GM08714 (cell line): Measurements from ENCODE around the gene TSPAN32.
"Not testable (repeated sequence)": the region's sequence is repeated elsewhere in the genome, so short reads cannot be mapped to it uniquely, and the experiment has no call there.

Source experiments
- H3K4me3 ChIP-seq: fragments of 200-500 bp; sonication (Bioruptor generic); 2 replicates; pipeline ENCODE4 v1.5.1; 2014; ENCODE audit warnings: mild to moderate bottlenecking, low read length, inconsistent platforms
- ZNF274 ChIP-seq: IDR thresholded peaks from 2 replicates; pipeline ENCODE4 v1.6.1; 2012; ENCODE audit warnings: mild to moderate bottlenecking, low read depth, low read length

Gene TSPAN32

DNA sequence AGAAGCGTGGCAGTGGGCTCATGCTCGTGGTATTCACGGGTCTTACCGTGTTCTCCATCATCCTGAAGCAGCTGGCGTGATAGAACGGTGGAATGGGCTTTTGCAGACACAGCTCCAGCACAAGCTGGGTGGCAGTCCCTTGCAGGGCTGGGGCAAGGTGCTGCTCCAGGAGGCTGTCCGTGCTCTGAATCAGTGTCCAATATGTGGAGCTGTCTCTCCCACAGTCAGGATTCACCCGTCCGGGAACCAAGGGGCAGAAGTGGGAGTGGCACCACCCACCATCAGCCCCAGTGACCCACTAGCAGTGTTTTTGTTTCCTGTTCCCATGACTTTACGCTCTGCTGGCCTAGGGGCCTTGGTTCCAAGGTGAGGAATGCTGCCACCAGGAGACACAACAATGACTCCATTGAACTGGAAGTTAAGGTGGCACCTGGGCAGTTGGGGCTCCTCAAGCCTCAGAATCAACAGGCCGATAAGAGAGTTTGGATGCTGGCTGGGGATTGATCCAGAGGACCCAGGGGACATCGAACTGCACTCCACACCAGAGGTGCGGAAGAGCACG lies 58.3 kb downstream of the TSPAN32 start:
- TF ChIP-seq ZNF274 = no peak

DNA sequence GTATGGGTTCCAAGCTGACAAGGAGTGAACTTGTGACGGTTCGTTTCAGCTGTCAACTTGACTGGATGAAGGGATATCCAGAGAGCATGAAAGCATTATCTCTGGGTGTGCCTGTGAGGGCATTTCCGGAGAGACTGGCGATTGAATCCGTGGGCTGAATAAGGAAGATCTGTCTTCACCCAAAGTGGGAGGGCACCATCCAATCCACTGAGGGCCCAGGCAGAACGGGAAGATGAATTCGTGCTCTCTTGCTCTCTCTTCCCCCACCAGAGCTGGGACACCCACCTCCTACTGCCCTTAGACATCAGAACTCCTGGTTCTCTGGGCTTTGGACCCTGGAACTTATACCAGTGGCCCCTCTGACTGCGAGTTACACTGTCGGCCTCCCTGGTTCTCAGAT lies 59.8 kb downstream of the TSPAN32 start:
- TF ChIP-seq ZNF274 = no peak
- no peak overlapping the region for H3K4me3 ChIP-seq

More for the DNA sequence above, 58.3 kb downstream of the TSPAN32 start:
- no peak overlapping the region for H3K4me3 ChIP-seq

DNA sequence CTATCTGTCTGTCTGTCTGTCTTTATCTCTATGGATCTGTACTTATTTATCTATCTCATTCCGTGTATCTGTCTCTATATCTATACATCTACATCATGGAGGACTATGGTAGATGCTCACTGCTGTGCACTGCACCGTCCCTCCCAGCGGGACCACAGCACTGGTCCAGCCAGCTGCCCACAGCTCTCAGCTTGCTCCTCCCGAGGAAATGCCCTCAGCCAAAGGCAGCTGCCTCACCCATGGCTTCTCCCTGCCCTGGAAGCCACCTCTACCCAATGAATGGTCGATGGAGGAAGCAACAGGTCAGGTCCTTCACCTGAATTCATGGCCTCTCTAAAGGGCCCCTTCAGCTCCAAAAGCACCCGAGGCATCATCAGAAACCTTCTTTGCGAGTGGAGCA lies 60.6 kb downstream of the TSPAN32 start:
- TF ChIP-seq ZNF274 = no peak
- no peak overlapping the region for H3K4me3 ChIP-seq

DNA sequence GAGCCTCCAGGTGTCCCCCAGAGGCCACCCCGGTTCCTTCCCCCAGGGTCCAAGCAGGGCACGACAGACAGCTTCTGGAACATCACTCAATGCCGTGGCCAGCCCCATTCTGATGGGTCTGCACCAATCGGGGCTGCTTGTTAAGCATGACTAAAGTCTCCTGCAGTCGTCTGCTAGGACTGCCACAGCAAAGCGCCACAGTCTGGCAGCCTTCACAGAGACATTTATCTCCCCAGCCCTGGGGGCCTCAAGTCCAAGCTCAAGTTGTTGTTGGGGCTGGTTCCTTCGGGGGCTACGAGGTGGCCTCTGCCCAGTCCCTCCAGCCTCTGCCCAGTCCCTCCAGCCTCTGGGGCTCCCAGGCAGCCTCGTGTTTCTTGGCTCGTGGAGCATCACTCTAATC lies 61.3 kb downstream of the TSPAN32 start:
- H3K4me3 ChIP-seq = no peak overlapping the region
- TF ChIP-seq ZNF274 = no peak

DNA sequence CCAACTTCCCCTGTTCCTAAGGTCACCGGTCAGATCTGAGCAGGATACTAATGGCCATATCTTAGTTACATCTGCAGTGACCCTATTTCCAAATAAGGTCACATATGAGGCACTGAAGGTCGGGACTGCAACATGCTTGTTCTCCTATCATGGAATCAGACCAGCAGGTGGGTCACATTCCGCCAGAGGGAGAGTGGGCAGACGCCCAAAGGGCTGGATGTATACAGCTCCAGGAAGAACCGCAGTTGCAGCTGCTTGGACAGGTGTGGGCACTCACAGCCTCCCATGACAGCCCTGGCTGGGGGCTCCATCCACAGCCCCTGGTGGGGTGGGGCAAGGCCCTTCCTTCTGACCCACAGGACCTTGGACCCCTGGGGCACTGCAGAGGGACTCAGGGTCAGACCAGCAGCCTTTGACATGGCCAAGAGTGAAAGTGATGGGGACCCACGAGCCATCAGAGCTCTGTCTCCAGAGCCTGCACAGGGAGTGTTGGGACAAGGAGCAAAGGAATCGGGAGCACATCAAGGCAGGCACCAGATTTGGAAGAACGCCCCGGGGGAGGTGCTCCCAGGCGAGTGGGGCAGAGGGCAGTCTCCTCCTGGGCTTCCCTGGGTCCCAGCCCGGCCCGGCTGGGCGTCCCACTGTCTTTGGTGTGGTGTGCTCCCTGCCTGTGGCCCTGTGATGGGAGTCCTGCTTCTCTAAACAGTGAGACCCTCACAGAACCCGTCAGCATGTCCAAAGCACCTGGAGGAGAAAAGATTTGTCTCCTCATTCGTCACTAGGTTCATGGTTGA lies 62.0 kb downstream of the TSPAN32 start:
- H3K4me3 ChIP-seq = no peak overlapping the region
- no peak for TF ChIP-seq ZNF274

DNA sequence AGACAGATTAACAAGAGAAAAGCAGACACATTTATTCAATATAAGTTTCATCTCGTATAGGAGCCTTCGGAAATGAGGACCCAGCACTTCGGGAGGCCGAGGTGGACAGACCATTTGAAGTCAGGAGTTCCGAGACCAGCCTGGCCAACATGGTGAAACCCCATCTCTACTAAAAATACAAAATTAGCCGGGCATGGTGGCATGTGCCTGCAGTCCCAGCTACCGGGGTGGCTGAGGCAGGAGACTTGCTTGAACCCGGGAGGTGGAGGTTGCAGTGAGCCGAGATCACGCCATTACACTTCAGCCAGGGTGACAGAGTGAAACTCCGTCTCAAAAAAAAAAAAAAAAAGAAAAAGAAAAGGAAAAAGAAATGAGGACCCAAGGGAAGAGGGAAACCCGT lies 62.6 kb downstream of the TSPAN32 start:
- H3K4me3 ChIP-seq = not testable (repeated sequence)

DNA sequence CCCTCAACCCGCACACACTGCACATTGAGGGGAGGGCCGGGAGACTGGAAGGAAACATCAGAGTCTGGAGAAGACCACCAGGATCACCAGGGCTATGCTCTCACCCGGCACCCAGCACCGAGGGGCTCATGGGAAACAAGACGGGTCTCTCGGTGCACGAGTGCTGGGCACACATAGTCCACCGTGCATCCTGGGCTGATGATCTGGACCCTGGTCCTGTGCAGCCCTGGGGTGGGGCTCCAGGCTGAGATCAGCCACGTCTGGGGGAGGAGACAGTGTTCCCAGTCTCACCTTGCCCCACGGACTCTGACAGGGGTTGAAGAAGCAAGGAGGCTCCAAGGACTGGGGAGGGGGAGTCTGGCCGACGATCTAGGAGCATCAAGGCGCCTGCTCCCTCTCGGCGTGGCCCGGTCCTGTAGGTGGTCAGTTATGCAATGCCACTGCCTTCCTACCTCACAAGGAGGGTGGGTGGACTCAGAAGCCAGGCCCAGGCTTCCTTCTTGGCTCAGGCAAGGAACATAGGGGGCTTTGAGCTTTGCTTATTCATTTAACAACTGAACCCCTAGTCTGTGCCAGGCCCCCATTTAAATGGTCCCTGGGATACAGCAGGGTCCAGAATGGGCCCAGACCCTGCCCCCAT lies 63.9 kb downstream of the TSPAN32 start:
- no peak overlapping the region for H3K4me3 ChIP-seq
- no peak for TF ChIP-seq ZNF274

DNA sequence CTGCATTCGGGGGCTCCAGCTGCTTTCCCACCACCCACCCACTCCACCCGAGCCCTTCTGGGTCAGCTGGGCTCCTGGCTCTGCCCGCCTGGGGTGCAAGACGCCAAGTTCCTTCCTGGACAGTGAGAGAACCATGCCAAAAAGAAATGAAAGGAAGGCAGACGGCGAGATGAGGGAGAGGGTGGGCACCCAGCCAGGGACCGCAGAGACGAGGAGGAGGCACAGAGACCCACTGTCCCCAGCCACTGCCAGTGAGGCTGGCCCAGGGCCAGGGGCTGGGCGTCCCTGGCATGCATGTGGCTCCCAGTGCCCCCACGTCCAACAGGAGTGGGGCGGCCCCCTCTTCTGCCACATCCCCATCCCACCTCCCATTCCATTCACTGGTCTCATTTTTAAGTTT lies 64.5 kb downstream of the TSPAN32 start:
- no peak overlapping the region for H3K4me3 ChIP-seq
- no peak for TF ChIP-seq ZNF274

DNA sequence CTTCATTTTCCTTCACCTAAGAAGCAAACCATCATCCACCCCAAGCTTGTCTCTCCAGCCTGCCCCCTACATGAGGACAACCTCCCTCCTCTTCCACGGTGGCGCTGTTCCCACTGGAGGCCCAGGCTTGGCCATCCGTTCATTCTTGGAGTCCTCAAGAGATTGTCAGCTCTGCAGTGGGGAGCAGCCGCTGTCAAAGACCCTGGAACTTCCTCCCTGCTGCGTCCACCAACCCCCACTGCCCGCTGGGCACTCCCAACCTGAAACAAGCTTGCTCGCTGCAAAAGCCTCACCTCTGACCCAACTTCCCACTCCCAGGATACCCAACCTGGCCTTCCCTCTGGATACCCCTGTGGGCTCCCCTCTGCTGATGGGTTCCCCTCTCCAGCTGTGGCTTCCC lies 64.9 kb downstream of the TSPAN32 start:
- no peak for TF ChIP-seq ZNF274
- no peak overlapping the region for H3K4me3 ChIP-seq

DNA sequence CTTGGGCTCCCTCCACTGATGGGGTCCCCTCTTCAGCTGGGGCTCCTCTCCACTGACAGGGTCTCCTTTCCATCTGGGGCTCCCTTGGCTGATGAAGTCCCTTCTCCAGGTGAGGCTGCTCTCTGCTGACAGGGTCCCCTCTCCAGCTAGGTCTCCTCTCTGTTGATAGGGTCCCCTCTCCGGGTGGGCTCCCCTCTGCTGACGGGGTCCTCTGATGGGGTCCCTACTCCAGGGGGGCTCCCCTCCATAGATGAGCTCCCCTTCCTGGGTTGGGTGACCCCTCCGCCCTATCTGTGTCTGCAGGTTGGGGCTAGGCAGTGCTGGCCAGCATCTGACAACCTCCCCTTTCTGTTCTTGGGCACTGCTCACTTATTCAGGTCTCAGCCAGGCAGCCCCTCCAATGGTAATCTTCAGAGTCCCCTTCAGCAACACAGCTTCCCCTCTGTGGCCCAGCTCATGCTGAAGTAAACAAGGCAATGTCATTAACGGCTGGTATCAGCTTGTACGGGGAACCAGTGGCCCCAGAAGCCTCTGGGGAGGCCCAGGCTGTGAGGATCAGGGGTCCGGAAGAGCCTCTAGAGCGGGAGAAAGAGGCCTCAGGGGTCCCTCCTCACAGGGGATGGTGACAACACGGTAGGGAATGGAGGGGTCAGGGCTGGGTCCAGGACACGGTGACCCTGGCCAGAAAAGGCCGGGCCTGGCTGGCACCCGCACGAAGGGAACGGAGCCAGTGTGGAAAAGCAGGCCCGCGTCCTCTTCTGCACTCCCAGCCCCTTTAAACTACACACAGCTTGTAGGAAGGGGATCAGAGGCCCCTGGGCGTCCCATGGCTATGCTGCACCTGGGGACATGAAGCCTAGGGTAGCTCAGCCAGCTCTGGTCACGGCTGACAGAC lies 65.7 kb downstream of the TSPAN32 start:
- no peak for TF ChIP-seq ZNF274
- no peak overlapping the region for H3K4me3 ChIP-seq
